Posterior cingulate gyrus (tissue), 11 donors: ENCODE measurements around the gene PHF19.

Experiments
- DNase-seq, 10 donors: peaks; one replicate each; pipeline versions ENCODE4 v3.0.0 to v3.0.0-alpha.2; 2020 to 2021; ENCODE audit warnings: mixed read lengths in 3 of 10
- intact Hi-C: fragments of 100-400 bp; cut with DNase I; formaldehyde crosslinking; loops from one replicate; pipeline ENCODE4 v1.15.1; 2023

PHF19 gene

GRCh38 chr9:120875954-120876841 lies 790 bp downstream of the PHF19 start:
- intact Hi-C loops, result loop anchor here (2.0 to 10.0 kb wide), 3 partner anchors 34 to 199 kb away; partner anchors contain the start of genes CNTRL and PSMD5
- peak; percentile 49 to 96 (median 76) for DNase-seq

GRCh38 chr9:120875643-120875953 lies 1.4 kb downstream of the PHF19 start:
- intact Hi-C loops, result loop anchor here (5.0 to 10.0 kb wide), 2 partner anchors 33 to 199 kb away; partner anchors contain the start of genes CNTRL and PSMD5
- DNase-seq, result no peak

- DNase-seq, result no peak
- intact Hi-C loops, result loop anchor here (5.0 to 10.0 kb wide), 2 partner anchors 33 to 200 kb away; partner anchors contain the start of genes CNTRL and PSMD5
These were observed 1.8 kb downstream of the PHF19 start for GRCh38 chr9:120875195-120875565.

- DNase-seq, result no peak
- intact Hi-C loops, result loop anchor here (5.0 to 10.0 kb wide), 2 partner anchors 32 to 200 kb away; partner anchors contain the start of genes CNTRL and PSMD5
These were observed 2.5 kb downstream of the PHF19 start for GRCh38 chr9:120874226-120875194.

GRCh38 chr9:120873512-120873911 lies 3.5 kb downstream of the PHF19 start:
- intact Hi-C loops, result loop anchor here (10.0 kb wide), 1 partner anchor 201 kb away; the partner anchor contains the start of gene CNTRL
- no peak for DNase-seq

- no peak for DNase-seq
- intact Hi-C loops, result loop anchor here (10.0 kb wide), 1 partner anchor 202 kb away; the partner anchor contains the start of gene CNTRL
These were observed 4.0 kb downstream of the PHF19 start for GRCh38 chr9:120872791-120873502.

- intact Hi-C loops, result loop anchor here (10.0 kb wide), 1 partner anchor 205 kb away; the partner anchor contains the start of gene CNTRL
These were observed 6.8 kb downstream of the PHF19 start for GRCh38 chr9:120870206-120870605.

GRCh38 chr9:120869726-120870125 lies 7.3 kb downstream of the PHF19 start:
- intact Hi-C loops, result loop anchor here (10.0 kb wide), 1 partner anchor 205 kb away; the partner anchor contains the start of gene CNTRL
- no peak for DNase-seq

More at GRCh38 chr9:120870206-120870605, 6.8 kb downstream of the PHF19 start:
- DNase-seq, result no peak

- no peak for DNase-seq
- intact Hi-C loops, result no loop called here
These were observed 7.7 kb downstream of the PHF19 start for GRCh38 chr9:120869360-120869687.

- intact Hi-C loops, result no loop called here
- DNase-seq, result peak; percentile 75 to 98 (median 90)
These were observed 8.2 kb downstream of the PHF19 start for GRCh38 chr9:120868676-120869359.

GRCh38 chr9:120868339-120868675 lies 8.7 kb downstream of the PHF19 start:
- intact Hi-C loops, result no loop called here
- no peak for DNase-seq

GRCh38 chr9:120867676-120868338 lies 9.2 kb downstream of the PHF19 start:
- intact Hi-C loops, result no loop called here
- no peak for DNase-seq

- intact Hi-C loops, result no loop called here
- no peak for DNase-seq
These were observed 10.3 kb downstream of the PHF19 start for GRCh38 chr9:120866651-120867050.

- no peak for DNase-seq
- intact Hi-C loops, result no loop called here
These were observed 11.2 kb downstream of the PHF19 start for GRCh38 chr9:120865809-120866208.

- intact Hi-C loops, result no loop called here
These were observed 11.8 kb downstream of the PHF19 start for GRCh38 chr9:120865176-120865575.

GRCh38 chr9:120864719-120865118 lies 12.3 kb downstream of the PHF19 start:
- intact Hi-C loops, result no loop called here
- DNase-seq, result no peak

More at GRCh38 chr9:120865176-120865575, 11.8 kb downstream of the PHF19 start:
- DNase-seq, result no peak

- DNase-seq, result no peak
- intact Hi-C loops, result no loop called here
These were observed 13.2 kb downstream of the PHF19 start for GRCh38 chr9:120863833-120864232.

- intact Hi-C loops, result no loop called here
- DNase-seq, result no peak
These were observed 14.5 kb downstream of the PHF19 start for GRCh38 chr9:120862452-120862851.

GRCh38 chr9:120861935-120862334 lies 15.1 kb downstream of the PHF19 start:
- DNase-seq, result no peak
- intact Hi-C loops, result no loop called here
